ENCODE results near the gene SOCS3.

Gene SOCS3

GRCh38 chr17:78367193-78367592 is 7.3 kb upstream of the SOCS3 start:
- no peak for DNase-seq

DNA sequence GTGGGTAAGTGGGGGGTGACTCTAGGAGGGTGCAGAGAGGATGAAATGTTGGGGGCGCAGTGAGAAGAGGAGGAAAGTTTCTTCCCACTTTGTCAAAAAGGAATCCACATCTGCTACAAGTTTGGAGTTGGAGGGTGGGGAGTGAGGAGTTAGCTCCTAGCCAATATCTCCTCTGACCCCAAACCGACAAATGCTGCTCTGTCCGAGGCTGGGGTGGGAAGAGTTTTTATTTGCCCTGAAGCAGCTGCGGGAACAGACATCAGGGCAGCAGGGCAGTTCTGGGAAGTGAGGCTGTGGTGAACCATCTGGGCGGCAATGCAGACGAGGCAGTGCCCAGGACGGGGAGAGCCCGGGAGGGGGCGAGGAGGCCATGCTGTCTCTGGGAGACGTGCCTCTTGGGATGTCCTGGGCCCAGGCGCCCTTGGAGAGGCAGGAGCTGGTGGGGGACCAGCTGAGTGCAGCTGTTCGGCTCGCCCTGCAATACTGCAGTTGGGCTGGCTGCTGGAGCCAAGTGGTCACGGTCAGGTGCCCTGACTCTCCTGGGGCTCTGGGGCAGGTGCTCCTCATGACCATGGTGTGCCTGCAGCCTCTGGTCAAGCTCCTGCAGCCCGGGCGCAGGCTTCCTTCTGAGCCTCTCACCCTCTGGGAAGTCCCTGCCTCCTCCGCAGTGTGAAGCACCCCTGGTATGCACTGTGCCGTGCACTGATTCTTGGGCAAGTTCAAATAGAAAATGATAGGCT is 6.4 kb upstream of the SOCS3 start:
- no peak for DNase-seq

GRCh38 chr17:78365561-78366108 is 5.8 kb upstream of the SOCS3 start:
- no peak for DNase-seq

GRCh38 chr17:78364436-78365281 is 4.8 kb upstream of the SOCS3 start:
- DNase-seq: no peak

DNA sequence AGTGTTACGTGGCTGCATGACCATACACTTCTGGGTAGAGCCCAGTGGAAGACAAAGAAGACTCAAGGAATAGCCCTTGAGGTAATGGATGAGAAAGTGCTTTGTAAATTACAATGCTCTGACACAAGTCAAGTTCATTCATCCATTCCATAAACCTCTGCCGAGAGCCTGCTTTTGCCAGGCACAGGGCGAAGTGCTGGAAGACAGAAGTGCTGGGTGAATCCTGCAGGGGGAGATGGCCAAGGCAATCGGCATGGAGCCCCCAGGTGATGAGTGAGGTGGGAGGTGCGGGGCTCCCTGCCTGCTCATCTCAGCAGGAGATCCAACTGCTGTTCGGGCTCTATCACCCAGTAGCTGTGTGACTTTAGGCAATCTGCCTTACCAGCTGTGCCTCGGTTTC is 2.8 kb upstream of the SOCS3 start:
- no peak for DNase-seq

DNA sequence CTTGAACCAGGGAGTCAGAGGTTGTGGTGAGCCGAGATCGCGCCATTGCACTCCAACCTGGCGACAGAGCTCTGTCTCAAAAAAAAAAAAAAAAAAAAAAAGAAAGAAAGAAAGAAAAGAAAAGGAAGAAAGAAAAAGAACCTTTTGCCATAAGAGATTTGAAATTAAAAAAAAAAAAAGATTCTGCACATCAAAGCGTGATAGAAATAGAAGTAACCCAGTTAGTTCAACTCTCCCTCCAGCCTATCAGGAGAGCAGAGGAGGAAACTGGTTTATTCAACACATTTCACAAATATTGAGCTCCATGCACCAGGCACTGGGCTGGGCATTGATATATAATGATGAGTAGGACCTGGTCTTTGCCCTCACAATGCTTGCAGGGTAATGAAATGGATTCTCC is 2.4 kb upstream of the SOCS3 start:
- no peak for DNase-seq

DNA sequence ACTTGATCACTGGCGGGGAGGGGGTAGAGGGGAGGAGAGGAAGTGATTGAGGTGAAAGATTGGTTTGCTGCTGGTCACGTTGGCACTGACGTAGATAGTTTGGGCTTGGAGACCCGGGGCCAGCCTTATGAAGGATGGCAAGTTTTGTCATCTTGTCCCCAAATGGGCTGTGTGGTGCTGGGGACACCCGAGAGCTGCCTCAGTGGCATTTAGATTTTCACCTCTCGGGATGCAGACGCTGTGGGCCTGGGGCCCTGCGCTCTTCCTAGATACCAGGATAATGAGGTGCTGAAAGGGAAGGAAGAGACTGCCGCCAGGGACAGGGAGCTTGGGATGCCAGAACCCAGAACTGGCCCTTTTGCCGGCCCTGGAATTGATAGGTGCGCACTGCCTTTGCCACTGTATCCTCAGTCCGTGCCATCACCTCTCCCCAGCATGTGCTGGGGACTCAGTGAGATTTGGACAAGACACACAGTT is 1.4 kb upstream of the SOCS3 start:
- DNase-seq: no peak

DNA sequence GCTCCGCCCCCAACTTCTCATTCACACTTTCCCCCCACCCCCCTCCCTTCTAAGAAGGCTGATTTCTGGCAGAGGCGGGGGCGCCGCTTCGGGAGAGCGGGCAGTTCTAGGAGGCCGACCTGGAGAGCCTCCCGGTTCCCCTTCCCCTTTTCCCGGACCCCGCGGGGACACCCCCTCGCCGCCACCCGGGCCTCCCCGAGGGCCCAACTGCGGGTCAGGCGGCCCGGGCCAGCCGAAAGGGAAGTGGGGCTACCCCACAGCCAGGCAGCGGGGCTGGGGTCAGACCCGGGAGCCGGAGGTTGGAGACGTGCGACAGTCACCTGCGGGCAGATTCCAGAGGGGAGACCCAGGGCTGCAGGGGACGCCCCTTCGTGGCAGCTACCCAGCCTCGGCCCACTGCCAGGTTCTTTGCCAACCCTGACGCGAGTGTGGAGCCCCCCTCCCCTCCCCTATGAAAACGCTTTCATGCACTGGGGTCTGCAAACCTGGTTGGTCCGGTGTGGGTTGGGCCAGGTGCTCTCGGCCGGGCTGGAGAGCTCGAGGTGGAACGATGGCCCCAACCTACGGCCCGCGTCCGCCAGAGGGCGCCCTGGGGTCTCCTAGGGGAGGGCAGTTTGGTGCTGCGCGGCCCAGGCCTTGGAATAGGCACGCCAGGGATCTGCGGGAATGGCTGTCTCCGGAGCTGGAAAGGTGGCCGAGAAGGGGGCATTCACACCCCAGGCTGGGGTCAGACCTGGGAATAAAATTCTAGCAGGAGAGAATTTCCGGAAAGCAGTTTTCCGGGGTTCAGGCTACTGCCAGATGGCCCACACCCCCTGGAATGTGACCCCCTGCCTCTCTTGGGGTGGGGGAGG is 721 bp upstream of the SOCS3 start:
- DNase-seq: peak; percentile 80 to 88 (median 85)

GRCh38 chr17:78359321-78359996 is 418 bp downstream of the SOCS3 start:
- peak in 2 of 5 donors; percentile 25 to 33 for DNase-seq

DNA sequence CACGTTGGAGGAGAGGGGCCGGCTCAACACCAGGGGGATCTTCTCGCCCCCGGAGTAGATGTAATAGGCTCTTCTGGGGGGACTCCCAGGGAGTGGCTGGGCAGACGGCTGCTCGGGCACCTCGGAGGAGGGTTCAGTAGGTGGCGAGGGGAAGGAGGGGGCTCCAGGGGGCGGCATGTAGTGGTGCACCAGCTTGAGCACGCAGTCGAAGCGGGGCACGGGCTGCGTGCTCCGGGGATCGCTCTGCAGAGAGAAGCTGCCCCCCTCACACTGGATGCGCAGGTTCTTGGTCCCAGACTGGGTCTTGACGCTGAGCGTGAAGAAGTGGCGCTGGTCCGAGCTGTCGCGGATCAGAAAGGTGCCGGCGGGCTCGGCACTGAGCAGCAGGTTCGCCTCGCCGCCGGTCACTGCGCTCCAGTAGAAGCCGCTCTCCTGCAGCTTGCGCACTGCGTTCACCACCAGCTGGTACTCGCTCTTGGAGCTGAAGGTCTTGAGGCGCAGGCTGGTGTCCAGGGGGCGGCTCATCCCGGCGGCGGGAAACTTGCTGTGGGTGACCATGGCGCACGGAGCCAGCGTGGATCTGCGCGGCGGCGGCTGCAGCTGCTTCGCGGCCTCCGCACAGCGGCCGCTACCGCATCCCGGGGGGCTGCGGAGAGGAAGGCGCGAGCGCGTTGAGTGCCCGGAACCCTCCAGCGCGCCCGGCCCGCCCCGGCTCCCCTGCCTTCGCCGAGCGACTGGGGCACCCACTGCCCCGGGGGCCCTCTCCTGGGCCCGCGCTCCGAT is 1.1 kb downstream of the SOCS3 start:
- peak in 2 of 5 donors; percentile 12 to 61 for DNase-seq

DNA sequence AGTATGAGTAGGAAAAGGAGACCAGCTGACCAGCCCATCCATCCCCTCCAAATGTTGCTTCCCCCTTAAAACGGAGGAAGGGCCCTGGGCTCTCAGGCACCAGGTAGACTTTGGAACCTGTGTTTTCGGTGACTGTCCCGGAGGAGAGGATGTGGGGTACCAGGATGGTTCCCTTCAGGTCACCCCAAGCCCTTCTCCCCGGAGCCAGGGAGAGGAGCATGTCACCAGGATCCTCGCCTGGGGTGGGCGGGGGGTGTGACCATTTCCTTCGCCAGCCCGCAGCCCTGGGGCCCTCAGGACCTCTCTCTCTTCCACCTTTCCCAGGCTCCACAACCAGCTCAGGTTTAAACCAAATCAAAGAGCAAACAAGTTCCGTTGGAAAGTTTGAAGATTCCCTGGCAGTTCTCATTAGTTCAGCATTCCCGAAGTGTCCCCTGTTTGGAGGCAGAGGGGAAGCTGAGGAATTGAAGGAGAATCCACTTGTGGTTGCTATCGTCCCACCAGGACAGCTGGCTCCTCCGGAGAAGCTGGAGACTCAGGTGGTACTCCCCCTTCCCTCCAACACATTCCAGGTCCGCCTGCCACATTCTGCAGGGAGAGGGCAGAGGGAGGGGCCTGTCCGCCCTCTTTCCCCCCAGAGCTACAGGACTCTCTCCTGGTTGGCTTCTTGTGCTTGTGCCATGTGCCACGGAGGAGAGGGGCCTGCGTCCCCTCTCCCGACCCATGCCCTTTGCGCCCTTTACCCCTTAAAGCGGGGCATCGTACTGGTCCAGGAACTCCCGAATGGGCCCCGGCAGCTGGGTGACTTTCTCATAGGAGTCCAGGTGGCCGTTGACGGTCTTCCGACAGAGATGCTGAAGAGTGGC is 2.0 kb downstream of the SOCS3 start:
- no peak for DNase-seq

DNA sequence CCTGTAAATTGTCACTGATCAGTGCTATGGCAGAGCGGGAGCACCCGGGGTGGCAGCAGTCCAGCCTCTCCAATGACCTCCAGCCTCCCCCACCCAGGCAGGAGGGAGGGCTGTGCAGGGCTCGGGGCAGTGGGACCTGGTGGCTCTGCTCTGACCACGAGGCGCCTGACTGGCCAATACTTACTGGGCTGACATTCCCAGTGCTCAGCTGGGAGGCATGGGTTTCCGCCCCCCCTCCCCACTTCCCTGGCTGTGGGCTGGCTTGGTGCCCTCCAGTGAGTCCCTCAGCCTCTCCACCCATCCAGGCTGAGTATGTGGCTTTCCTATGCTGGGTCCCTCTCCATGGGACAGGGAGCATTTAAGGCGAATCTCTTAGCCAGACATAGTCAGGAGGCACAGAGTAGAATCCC is 2.7 kb downstream of the SOCS3 start:
- peak in 2 of 5 donors; percentile 12 to 38 for DNase-seq

DNA sequence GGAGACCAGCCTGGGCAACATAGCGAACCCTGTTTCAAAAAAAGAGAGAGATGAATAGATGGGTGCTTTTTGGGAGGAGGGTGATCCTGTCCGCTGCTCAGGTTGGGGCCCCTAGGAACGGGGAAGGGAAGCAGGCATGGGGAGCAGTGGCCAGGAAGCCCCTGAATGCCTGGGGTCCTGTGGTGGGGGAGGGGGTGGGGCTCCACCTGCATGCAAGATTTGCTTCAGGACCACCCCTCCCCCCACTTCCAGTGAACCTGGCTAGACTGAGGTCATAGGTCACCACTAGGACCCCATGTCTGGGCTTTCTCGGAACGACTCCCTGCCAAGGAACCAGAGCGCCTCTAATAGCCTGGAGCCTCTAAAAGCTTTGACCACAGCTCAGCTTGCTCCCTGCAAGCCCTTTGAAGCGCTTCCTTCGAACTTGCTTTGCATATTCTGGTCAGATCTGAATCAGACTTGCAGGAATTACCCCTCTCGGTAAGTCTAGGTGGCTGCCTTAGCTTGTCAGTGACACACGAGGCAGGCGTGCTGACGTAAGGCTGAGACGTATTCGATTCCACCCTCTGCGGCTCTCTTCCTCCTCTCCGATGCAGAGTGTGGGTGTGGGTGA is 3.7 kb downstream of the SOCS3 start:
- DNase-seq: peak; percentile 80 to 98 (median 89)

- DNase-seq: no peak
These were observed 4.2 kb downstream of the SOCS3 start for GRCh38 chr17:78355701-78356100.

GRCh38 chr17:78355045-78355641 is 4.7 kb downstream of the SOCS3 start:
- DNase-seq: peak in 2 of 5 donors; percentile 17 to 54

- DNase-seq: no peak
These were observed 6.0 kb downstream of the SOCS3 start for GRCh38 chr17:78353834-78354233.

DNA sequence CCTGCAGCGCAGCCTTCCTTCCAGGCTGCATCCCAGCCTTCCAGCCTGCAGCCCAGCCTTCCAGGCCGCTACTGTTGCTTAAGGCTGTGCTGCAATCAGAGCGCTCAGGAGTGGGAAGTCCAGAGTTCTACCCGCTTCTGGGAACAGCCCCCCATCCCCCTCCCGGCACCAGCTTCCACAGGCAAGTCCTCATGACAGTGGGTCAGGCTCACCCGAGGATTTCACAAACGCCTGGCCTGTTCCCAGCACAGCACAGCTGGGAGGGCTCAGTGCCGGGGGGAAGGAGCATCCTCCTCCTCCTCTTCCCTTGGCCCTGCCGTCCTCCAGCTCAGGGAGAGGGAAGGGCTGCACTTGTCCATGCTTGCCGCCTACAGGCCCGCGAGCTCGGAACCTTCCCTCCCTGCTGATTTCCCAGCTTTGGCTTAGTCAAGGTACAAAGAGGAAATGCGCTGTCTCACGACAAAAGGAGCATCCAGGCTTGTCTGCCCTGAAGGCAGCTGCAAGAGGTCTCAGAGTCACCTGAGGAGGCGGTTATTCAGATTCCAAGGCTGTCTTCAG is 8.3 kb downstream of the SOCS3 start:
- no peak for DNase-seq

DNA sequence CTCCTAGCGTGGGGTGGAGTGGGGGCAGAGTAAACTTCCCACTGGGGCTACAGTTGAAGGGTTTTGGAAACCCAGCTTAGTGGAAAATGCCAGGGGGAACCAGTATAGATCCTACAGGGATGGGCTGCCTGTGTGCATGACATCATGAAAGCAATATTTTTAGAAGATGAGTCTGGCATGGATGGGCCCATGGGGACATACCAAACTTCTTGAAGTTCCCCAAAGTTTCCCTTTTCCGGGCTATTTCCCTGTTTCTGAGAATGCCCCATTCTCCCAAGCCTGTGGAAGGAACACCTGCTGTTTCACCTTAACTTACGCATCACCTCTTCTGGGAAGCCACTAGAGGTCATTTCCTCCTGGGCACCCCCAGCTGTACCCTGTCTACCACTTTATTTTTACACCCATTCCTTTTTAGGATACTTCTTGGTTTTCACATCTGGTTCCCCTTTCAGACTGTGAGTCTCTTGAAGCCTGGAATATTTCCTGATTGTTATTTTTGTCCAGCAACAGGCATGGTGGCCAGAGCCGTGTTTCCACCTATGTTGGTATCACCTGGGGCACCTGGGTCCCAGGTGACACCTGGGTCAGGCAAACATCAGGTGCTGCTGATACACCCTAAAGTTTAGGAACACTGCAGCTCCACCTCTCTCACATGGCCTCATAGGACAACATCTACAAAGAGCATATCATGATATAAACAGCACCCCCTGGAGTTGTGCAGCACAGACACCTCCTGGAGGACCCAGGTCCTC is 9.8 kb downstream of the SOCS3 start:
- no peak for DNase-seq
